Activated naive CD4-positive, alpha-beta T cell treated with Interleukin-2 at 50 U/mL for 16 hours (primary cell): ENCODE results near the gene ZNF684.
"Not testable (repeated sequence)": the region's sequence is repeated elsewhere in the genome, so short reads cannot be mapped to it uniquely, and the experiment has no call there.

Experiments
- DNase-seq: peaks from one replicate; pipeline ENCODE4 v3.0.0-alpha.2; 2020

The ZNF684 gene

GRCh38 chr1:40531381-40532061 lies at the start of gene ZNF684:
Gene ZNF684 (plus strand): TSS chr1:40531637. CDS start chr1:40533167, 1,530 bp downstream.
- peak; percentile 86 for DNase-seq

- DNase-seq, result no peak
Observed at GRCh38 chr1:40495315-40495903, 36.0 kb upstream of the ZNF684 start.

- not testable (repeated sequence) for DNase-seq
Observed at GRCh38 chr1:40502651-40503050, 28.8 kb upstream of the ZNF684 start.

- DNase-seq, result no peak
Observed at GRCh38 chr1:40507973-40508372, 23.5 kb upstream of the ZNF684 start.

- peak; percentile 87 for DNase-seq
Observed at GRCh38 chr1:40508375-40509341, 22.8 kb upstream of the ZNF684 start, which contains the start of gene EXO5. Gene EXO5 (plus strand): TSS chr1:40508767. CDS start chr1:40514545, 5,778 bp downstream.

GRCh38 chr1:40519517-40519916 lies 11.9 kb upstream of the ZNF684 start:
- no peak for DNase-seq

- DNase-seq, result no peak
Observed at GRCh38 chr1:40530735-40531380, 579 bp upstream of the ZNF684 start.

GRCh38 chr1:40532062-40532389 lies 589 bp downstream of the ZNF684 start:
- DNase-seq, result no peak

- peak; percentile 11 for DNase-seq
Observed at GRCh38 chr1:40532844-40533424, 1.5 kb downstream of the ZNF684 start.

- no peak for DNase-seq
Observed at GRCh38 chr1:40534589-40534988, 3.2 kb downstream of the ZNF684 start.

- DNase-seq, result no peak
Observed at GRCh38 chr1:40535732-40536131, 4.3 kb downstream of the ZNF684 start.

- DNase-seq, result no peak
Observed at GRCh38 chr1:40539338-40539737, 7.9 kb downstream of the ZNF684 start.

- no peak for DNase-seq
Observed at GRCh38 chr1:40546957-40547356, 15.5 kb downstream of the ZNF684 start.

GRCh38 chr1:40553017-40553416 lies 21.6 kb downstream of the ZNF684 start:
- no peak for DNase-seq

GRCh38 chr1:40554807-40555206 lies 23.4 kb downstream of the ZNF684 start:
- not testable (repeated sequence) for DNase-seq

GRCh38 chr1:40556121-40556520 lies 24.7 kb downstream of the ZNF684 start:
- DNase-seq, result no peak

GRCh38 chr1:40558241-40558640 lies 26.8 kb downstream of the ZNF684 start:
- not testable (repeated sequence) for DNase-seq

- no peak for DNase-seq
Observed at GRCh38 chr1:40562185-40562584, 30.7 kb downstream of the ZNF684 start.

- DNase-seq, result no peak
Observed at GRCh38 chr1:40563266-40563665, 31.8 kb downstream of the ZNF684 start.

- DNase-seq, result no peak
Observed at GRCh38 chr1:40564506-40564905, 33.1 kb downstream of the ZNF684 start.

- no peak for DNase-seq
Observed at GRCh38 chr1:40564913-40565312, 33.5 kb downstream of the ZNF684 start.

GRCh38 chr1:40567825-40568224 lies 36.4 kb downstream of the ZNF684 start:
- DNase-seq, result no peak

GRCh38 chr1:40574805-40575204 lies 43.4 kb downstream of the ZNF684 start:
- DNase-seq, result not testable (repeated sequence)
